Placental epithelial cell (primary cell): ENCODE measurements around the gene POU4F3. TPM values are rescaled to one million over a fixed set of nuclear protein-coding genes. Genes with fewer than 3 reads are reported as not detected.

ENCODE experiments used
- total RNA-seq: library from RNA; depleted of rRNA; stranded (reverse); fragments of >200 nt; gene quantifications from 2 replicates; pipeline ENCODE4 v1.2.3, GENCODE V29; 2012

POU4F3 gene, protein sequence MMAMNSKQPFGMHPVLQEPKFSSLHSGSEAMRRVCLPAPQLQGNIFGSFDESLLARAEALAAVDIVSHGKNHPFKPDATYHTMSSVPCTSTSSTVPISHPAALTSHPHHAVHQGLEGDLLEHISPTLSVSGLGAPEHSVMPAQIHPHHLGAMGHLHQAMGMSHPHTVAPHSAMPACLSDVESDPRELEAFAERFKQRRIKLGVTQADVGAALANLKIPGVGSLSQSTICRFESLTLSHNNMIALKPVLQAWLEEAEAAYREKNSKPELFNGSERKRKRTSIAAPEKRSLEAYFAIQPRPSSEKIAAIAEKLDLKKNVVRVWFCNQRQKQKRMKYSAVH
- total RNA-seq = 0.22 TPM in 1 of 2 replicates, not detected in the other

DNA sequence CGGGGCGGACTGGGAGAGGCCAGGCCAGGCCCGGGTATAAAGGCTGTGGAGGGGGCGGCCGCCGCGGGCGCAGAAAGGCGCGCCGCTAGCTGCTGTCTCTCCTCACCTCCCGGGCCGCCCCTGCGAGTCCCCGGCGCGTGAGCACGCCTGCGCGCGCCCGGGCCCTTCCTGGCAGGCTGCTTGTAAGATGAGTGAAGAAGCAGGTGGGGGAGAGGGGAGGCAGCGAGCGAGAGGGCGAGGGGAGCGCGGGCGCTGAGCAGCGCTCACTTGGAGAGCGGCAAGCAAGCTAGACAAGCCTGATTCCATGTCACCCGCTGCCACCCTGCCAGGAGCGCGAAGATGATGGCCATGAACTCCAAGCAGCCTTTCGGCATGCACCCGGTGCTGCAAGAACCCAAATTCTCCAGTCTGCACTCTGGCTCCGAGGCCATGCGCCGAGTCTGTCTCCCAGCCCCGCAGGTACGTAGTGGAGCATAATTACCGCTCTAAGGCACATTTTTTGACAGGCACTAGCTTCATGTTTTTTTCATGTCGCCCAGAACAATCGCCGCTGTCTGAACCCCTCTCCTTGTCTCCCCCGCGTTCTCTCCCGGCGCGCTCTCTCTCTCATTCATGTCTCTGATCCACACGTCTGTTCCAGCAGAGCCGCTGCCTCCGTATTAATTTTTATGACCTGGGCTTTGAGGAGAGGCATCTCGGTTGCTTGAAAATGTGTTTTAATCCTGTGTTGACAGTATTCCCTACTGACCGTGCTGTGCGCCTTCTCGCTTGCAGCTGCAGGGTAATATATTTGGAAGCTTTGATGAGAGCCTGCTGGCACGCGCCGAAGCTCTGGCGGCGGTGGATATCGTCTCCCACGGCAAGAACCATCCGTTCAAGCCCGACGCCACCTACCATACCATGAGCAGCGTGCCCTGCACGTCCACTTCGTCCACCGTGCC is at the start of gene POU4F3:
POU4F3 (plus strand) TSS at position 66 of the 941 bp plus-strand sequence; CDS start at position 340, 274 bp downstream.

Other genes with a start within 250 kb of the POU4F3 start
- not detected in 2 replicates for gene PLAC8L1, start 233.3 kb upstream of the POU4F3 start, total RNA-seq
- gene LARS1, start 156.2 kb upstream of the POU4F3 start, total RNA-seq = 42.8 and 61.5 TPM in 2 replicates
- 18.1 and 21.1 TPM in 2 replicates for gene RBM27, start 135.2 kb upstream of the POU4F3 start, total RNA-seq
- gene TCERG1, start 108.5 kb downstream of the POU4F3 start, total RNA-seq = 36.9 and 50.8 TPM in 2 replicates
- not detected in 2 replicates for gene GPR151, start 177.4 kb downstream of the POU4F3 start, total RNA-seq